Duodenal mucosa (tissue), 2 donors: Measurements from ENCODE around the gene TRAF1.

Experiments
- H3K27ac ChIP-seq: one replicate; pipeline ENCODE4 v1.7.0; 2013; ENCODE audit warnings: low read depth, low read length
- H3K27me3 ChIP-seq, 2 donors: one replicate each; pipeline ENCODE4 v1.7.0; 2013; ENCODE audit warnings: low read length in 2 of 2, control low read depth in 1 of 2; ENCODE audit not compliant: insufficient read depth in 2 of 2, control insufficient read depth in 1 of 2
- H3K36me3 ChIP-seq, 2 donors: one replicate each; pipeline ENCODE4 v1.7.0; 2013; ENCODE audit warnings: low read length in 2 of 2, control low read depth in 1 of 2; ENCODE audit not compliant: insufficient read depth in 2 of 2, control insufficient read depth in 1 of 2
- H3K4me1 ChIP-seq, 2 donors: one replicate each; pipeline ENCODE4 v1.7.0; 2013; ENCODE audit warnings: low read length in 2 of 2, control low read depth in 1 of 2; ENCODE audit not compliant: insufficient read depth in 2 of 2, control insufficient read depth in 1 of 2
- H3K4me3 ChIP-seq, 2 donors: one replicate each; pipeline ENCODE4 v1.7.0; 2013; ENCODE audit warnings: low read length in 2 of 2, low read depth in 1 of 2
- H3K9ac ChIP-seq, 2 donors: one replicate each; pipeline ENCODE4 v1.7.0; 2013; ENCODE audit warnings: low read length in 2 of 2, low read depth in 1 of 2
- H3K9me3 ChIP-seq, 2 donors: one replicate each; pipeline ENCODE4 v1.7.0; 2013; ENCODE audit warnings: low read length in 2 of 2, control low read depth in 1 of 2; ENCODE audit not compliant: control insufficient read depth in 1 of 2

The TRAF1 gene

GRCh38 chr9:120868676-120869359 lies 57.8 kb downstream of the TRAF1 start:
- peaks cover 12 to 13% of the 10 kb centered on the region in 2 donors for H3K4me1 ChIP-seq
- H3K9me3 ChIP-seq = no peaks in the 10 kb centered on the region
- peak overlapping the region; percentile 77 for H3K27ac ChIP-seq
- peak overlapping the region; percentile 68 to 80 for H3K4me3 ChIP-seq
- peaks cover 3 to 28% of the 10 kb centered on the region in 2 donors for H3K36me3 ChIP-seq
- H3K9ac ChIP-seq = peak overlapping the region; percentile 74 to 80
- no peaks in the 10 kb centered on the region for H3K27me3 ChIP-seq

DNA sequence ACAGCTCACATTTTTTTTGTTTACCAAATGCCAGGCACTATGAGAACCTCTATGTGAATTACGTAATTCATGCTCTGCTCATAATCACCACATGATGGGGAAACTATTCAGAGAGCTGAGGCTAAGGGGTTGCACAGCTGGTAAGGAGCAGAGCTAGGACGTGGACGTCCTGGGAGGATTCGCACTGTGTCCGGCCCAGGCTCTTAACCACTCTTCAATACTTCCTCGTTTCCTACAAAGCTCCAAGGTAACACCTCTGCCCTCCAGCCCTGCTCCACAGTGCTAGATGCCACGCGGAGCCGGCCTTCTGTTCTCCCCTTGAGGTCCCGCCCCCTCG lies 58.3 kb downstream of the TRAF1 start:
- Histone ChIP-seq H3K9ac (peak overlapping the region; percentile 45 to 67), H3K4me3 (peak overlapping the region; percentile 56 to 67), H3K36me3 (peaks cover 3 to 27% of the 10 kb centered on the region in 2 donors), H3K27me3 (no peaks in the 10 kb centered on the region), H3K9me3 (no peaks in the 10 kb centered on the region), H3K4me1 (peaks cover 10 to 13% of the 10 kb centered on the region in 2 donors), H3K27ac (peak overlapping the region; percentile 39)

- no peaks in the 10 kb centered on the region for H3K9me3 ChIP-seq
- peaks cover under 1 to 24% of the 10 kb centered on the region in 2 donors for H3K36me3 ChIP-seq
- H3K4me3 ChIP-seq = peak overlapping the region; percentile 56 to 67
- peak overlapping the region; percentile 45 to 67 for H3K9ac ChIP-seq
- peaks cover 5 to 13% of the 10 kb centered on the region in 2 donors for H3K4me1 ChIP-seq
- peak overlapping the region; percentile 39 for H3K27ac ChIP-seq
- no peaks in the 10 kb centered on the region for H3K27me3 ChIP-seq
These were observed 58.8 kb downstream of the TRAF1 start for GRCh38 chr9:120867676-120868338.

DNA sequence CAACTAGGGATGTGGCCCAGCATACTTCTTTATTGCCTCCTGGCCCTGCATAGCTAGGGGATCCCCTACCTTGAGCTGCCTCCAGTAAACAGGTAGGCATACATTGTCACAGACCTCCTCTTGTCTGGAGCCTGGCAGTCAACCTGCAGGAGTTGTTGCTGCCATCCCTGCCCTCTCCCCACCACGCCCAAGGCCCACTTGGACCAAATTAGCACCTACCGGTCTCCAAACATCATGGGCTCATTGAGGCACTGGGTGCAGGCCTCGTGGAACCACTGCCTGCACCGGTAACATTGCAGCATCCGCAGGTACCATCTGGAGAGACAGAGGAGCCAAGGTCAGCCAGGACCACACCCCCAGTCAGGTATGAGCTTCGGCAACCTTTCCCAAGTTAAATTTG lies 59.9 kb downstream of the TRAF1 start:
- no peak overlapping the region for H3K4me3 ChIP-seq
- no peak overlapping the region for H3K27ac ChIP-seq
- H3K4me1 ChIP-seq = peaks cover 5 to 13% of the 10 kb centered on the region in 2 donors
- peaks cover 0 to 28% of the 10 kb centered on the region in 2 donors for H3K36me3 ChIP-seq
- H3K9ac ChIP-seq = no peak overlapping the region
- no peaks in the 10 kb centered on the region for H3K9me3 ChIP-seq
- no peaks in the 10 kb centered on the region for H3K27me3 ChIP-seq

DNA sequence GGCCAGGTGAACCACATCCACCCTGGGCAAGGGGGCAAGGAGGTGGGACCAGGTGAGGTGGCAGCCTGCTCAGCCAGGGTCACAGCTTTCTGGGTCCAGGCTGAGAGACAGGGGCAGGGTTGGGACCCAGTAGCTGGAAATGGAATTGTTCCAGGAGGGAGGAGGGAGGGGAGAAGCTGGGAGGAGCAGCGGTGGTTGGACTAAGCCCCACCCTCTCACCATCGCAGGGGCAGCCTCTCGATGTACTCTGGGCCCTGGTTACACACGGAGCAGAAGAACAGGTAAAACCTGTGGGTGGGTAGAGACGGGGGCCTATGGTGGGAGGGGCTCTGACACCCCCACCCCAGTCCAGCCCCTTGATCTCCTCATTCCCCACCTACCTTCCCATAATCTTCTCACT lies 60.8 kb downstream of the TRAF1 start:
- Histone ChIP-seq H3K27ac (no peak overlapping the region), H3K27me3 (no peaks in the 10 kb centered on the region), H3K4me1 (peaks cover 5 to 13% of the 10 kb centered on the region in 2 donors), H3K4me3 (no peak overlapping the region), H3K9me3 (no peaks in the 10 kb centered on the region), H3K9ac (peak overlapping the region in 1 of 2 donors; percentile 4), H3K36me3 (peaks cover 2 to 36% of the 10 kb centered on the region in 2 donors)

DNA sequence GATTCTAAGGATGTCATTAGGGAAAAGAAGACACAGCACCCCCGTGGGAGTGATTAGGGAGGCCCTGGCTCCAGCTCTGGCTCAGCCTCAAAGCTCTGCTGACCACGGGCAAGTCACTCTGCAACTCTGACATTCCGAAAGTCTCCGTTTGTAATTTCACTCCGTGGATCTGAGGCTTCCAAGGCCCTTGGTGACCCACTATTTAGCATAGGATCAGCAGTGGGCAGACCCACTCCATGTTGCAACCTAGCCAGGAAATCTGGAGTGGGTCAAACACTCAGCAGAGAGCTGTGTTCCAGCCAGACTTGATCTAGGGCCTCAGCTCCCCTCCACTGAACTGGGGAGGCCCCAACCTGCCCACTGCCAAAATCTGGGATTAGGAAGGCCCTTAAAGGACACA lies 61.4 kb downstream of the TRAF1 start:
- Histone ChIP-seq H3K27ac (no peak overlapping the region), H3K27me3 (no peaks in the 10 kb centered on the region), H3K4me3 (no peak overlapping the region), H3K9ac (no peak overlapping the region), H3K9me3 (no peaks in the 10 kb centered on the region), H3K4me1 (peaks cover 5 to 13% of the 10 kb centered on the region in 2 donors), H3K36me3 (peaks cover 6 to 43% of the 10 kb centered on the region in 2 donors)

DNA sequence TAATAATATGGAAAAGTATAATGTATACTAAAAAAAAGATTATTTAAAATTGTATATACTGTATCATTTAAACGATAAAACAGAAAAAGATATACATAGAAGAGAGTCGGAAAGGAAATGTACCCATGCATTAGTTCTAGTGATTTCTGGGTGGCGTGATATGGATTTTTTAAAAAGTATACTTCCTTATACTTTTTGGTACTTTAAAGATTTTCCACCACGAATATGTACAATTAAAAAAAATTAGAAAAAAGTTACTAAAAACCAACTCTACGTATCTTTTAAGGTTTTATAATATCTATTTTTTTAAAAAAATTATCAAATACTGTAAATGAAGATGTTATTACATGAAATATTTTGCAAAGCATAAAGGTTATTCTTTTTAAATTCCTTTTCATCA lies 61.9 kb downstream of the TRAF1 start:
- Histone ChIP-seq H3K4me3 (no peak overlapping the region), H3K27me3 (no peaks in the 10 kb centered on the region), H3K36me3 (peaks cover 6 to 46% of the 10 kb centered on the region in 2 donors), H3K9ac (no peak overlapping the region), H3K27ac (no peak overlapping the region), H3K4me1 (peaks cover 5 to 11% of the 10 kb centered on the region in 2 donors), H3K9me3 (no peaks in the 10 kb centered on the region)

DNA sequence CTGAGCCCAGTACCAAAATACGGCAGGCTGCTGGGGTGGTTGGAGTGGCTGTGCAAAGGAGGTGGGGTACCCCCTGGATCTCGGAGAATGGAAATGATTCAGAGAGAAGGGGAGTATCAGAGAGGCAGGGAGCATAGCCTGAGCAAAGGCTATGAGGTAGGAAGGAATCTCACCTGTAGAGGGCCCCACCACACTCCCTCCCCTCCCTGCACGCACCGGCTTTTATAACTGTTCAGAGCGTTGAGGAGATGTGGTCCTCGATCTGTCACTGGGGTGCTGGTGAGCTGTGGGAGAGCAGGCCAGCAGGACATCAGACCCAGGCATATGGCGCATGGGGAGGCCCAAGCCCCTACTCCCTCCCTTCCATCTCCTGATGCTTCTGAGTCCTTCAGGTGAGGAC lies 62.8 kb downstream of the TRAF1 start:
- H3K9ac ChIP-seq = no peak overlapping the region
- H3K27me3 ChIP-seq = no peaks in the 10 kb centered on the region
- H3K9me3 ChIP-seq = no peaks in the 10 kb centered on the region
- no peak overlapping the region for H3K4me3 ChIP-seq
- H3K4me1 ChIP-seq = peaks cover 5% of the 10 kb centered on the region in 2 donors
- H3K36me3 ChIP-seq = peaks cover 6 to 48% of the 10 kb centered on the region in 2 donors
- H3K27ac ChIP-seq = no peak overlapping the region

- Histone ChIP-seq H3K36me3 (peaks cover 8 to 58% of the 10 kb centered on the region in 2 donors), H3K9ac (no peak overlapping the region), H3K4me3 (no peak overlapping the region), H3K27me3 (no peaks in the 10 kb centered on the region), H3K4me1 (peaks cover 0 to 2% of the 10 kb centered on the region in 2 donors), H3K9me3 (no peaks in the 10 kb centered on the region), H3K27ac (no peak overlapping the region)
These were observed 64.1 kb downstream of the TRAF1 start for GRCh38 chr9:120862452-120862851.

GRCh38 chr9:120861935-120862334 lies 64.7 kb downstream of the TRAF1 start:
- Histone ChIP-seq H3K27me3 (no peaks in the 10 kb centered on the region), H3K27ac (no peak overlapping the region), H3K36me3 (peaks cover 12 to 59% of the 10 kb centered on the region in 2 donors), H3K9me3 (no peaks in the 10 kb centered on the region), H3K9ac (no peak overlapping the region), H3K4me1 (peaks cover 0 to 5% of the 10 kb centered on the region in 2 donors), H3K4me3 (no peak overlapping the region)
